Measurements from ENCODE around the gene NPTX1. TPM values are rescaled to one million over a fixed set of nuclear protein-coding genes. Genes with fewer than 3 reads are reported as not detected.
A peak's percentile ranks its signal among the peaks of the same experiment; 100 is the strongest.

NPTX1 gene
- total RNA-seq, 2 experiments from 2014 or later = 0.22 TPM; not detected in 1

- Histone ChIP-seq H3K9me2 (ENCODE audit: insufficient read depth, low read length) (no peaks in the 10 kb centered on the region), H3K27ac (ENCODE audit: low read depth, low read length, poor library complexity, severe bottlenecking) (no peak overlapping the region), H3K4me1 (ENCODE audit: insufficient read depth, low read length, poor library complexity, severe bottlenecking) (peaks cover 10% of the 10 kb centered on the region), H3K36me3 (ENCODE audit: insufficient read depth, low read length) (no peaks in the 10 kb centered on the region), H4K20me1 (ENCODE audit: insufficient read depth, low read length) (no peaks in the 10 kb centered on the region), H3K79me2 (ENCODE audit: insufficient read depth, low read depth, low read length) (no peaks in the 10 kb centered on the region), H3K4me2 (ENCODE audit: low read length) (no peak overlapping the region), H3K4me3 (ENCODE audit: low read depth, low read length, poor library complexity, severe bottlenecking) (no peak overlapping the region), H2AFZ (ENCODE audit: low read length) (no peak overlapping the region), H3K9me3 (ENCODE audit: low read length) (no peaks in the 10 kb centered on the region)
- no TSS peak for BruUV-seq (replicated peaks)
- intact Hi-C loops (cut with micrococcal nuclease; ENCODE audit: unreplicated experiment) = loop anchor here (2.0 kb wide), 1 partner anchor 555 kb away; no protein-coding TSS in a partner anchor
- ChIA-PET POLR2A (no interaction called here), CTCF (ENCODE audit: unreplicated experiment) (no interaction called here)
- no peak for DNase-seq (ENCODE audit: low spot score)
- TF ChIP-seq EZH2phosphoT487 (IDR thresholded peaks at IDR 0.05; ENCODE audit: borderline replicate concordance, low read depth, low read length) = no peak
- no peak for TF ChIP-seq CTCF (conservative IDR thresholded peaks at IDR 0.05; ENCODE audit: low read length)
These were observed 50.5 kb downstream of the NPTX1 start for GRCh38 chr17:80425835-80426426.

GRCh38 chr17:80424878-80425765 is 51.3 kb downstream of the NPTX1 start:
- intact Hi-C loops (cut with micrococcal nuclease; ENCODE audit: unreplicated experiment) = no loop called here
- H3K79me2 ChIP-seq (ENCODE audit: insufficient read depth, low read depth, low read length) = no peaks in the 10 kb centered on the region
- peak; percentile 66 for DNase-seq (ENCODE audit: low spot score)
- no peaks in the 10 kb centered on the region for H3K9me3 ChIP-seq (ENCODE audit: low read length)
- ChIA-PET POLR2A (interaction anchor here (1.3 kb wide), 1 partner anchor 9 kb away, joined by 4 read pairs; no protein-coding TSS in a partner anchor), CTCF (ENCODE audit: unreplicated experiment) (interaction anchor here (0.9 kb wide), 1 partner anchor 30 kb away, joined by 3 read pairs; no protein-coding TSS in a partner anchor)
- BruUV-seq (replicated peaks) = no TSS peak
- H3K36me3 ChIP-seq (ENCODE audit: insufficient read depth, low read length) = no peaks in the 10 kb centered on the region
- no peaks in the 10 kb centered on the region for H3K9me2 ChIP-seq (ENCODE audit: insufficient read depth, low read length)
- no peak overlapping the region for H3K27ac ChIP-seq (ENCODE audit: low read depth, low read length, poor library complexity, severe bottlenecking)
- peaks cover 10% of the 10 kb centered on the region for H3K4me1 ChIP-seq (ENCODE audit: insufficient read depth, low read length, poor library complexity, severe bottlenecking)
- H2AFZ ChIP-seq (ENCODE audit: low read length) = no peak overlapping the region
- TF ChIP-seq CTCF (conservative IDR thresholded peaks at IDR 0.05; ENCODE audit: low read length) (no peak), EZH2phosphoT487 (IDR thresholded peaks at IDR 0.05; ENCODE audit: borderline replicate concordance, low read depth, low read length) (no peak)
- no peak overlapping the region for H3K4me3 ChIP-seq (ENCODE audit: low read depth, low read length, poor library complexity, severe bottlenecking)
- no peaks in the 10 kb centered on the region for H4K20me1 ChIP-seq (ENCODE audit: insufficient read depth, low read length)
- H3K4me2 ChIP-seq (ENCODE audit: low read length) = no peak overlapping the region
